SU-DHL-6 (cell line): ENCODE results near the gene FOXP2.

ENCODE experiments used
- H2AFZ ChIP-seq: fragments of 200-600 bp; sonication (generic); 2 replicates; pipeline ENCODE4 v1.6.1; 2014; ENCODE audit warnings: low read depth, mild to moderate bottlenecking, moderate library complexity, mixed read lengths, antibody characterized with exemption, low read length; ENCODE audit not compliant: severe bottlenecking
- H3F3A ChIP-seq: fragments of 200-600 bp; shearing (Covaris generic); 2 replicates; pipeline ENCODE4 v1.6.0; 2016; ENCODE audit warnings: antibody characterized with exemption, mild to moderate bottlenecking; ENCODE audit not compliant: insufficient read depth
- H3K27ac ChIP-seq: fragments of 200-600 bp; sonication (generic); 2 replicates; pipeline ENCODE4 v1.5.1; 2016; ENCODE audit warnings: low read depth, mild to moderate bottlenecking, low read length, moderate library complexity, mixed read lengths
- H3K27me3 ChIP-seq: fragments of 200-600 bp; sonication (generic), shearing (Covaris generic); 2 replicates; pipeline ENCODE4 v1.6.0; 2014; ENCODE audit warnings: mild to moderate bottlenecking, low read length
- H3K36me3 ChIP-seq: fragments of 200-600 bp; sonication (generic); 2 replicates; pipeline ENCODE4 v1.6.1; 2014; ENCODE audit warnings: mild to moderate bottlenecking, low read length, mixed read lengths
- H3K4me2 ChIP-seq: fragments of 300-600, 200-600 bp; shearing (Covaris generic), sonication (generic); 2 replicates; pipeline ENCODE4 v1.6.0; 2014; ENCODE audit warnings: low read length, low read depth, mild to moderate bottlenecking; ENCODE audit not compliant: poor library complexity, severe bottlenecking
- H3K4me3 ChIP-seq: fragments of 200-600 bp; sonication (generic); 2 replicates; pipeline ENCODE4 v1.5.1; 2014; ENCODE audit warnings: antibody characterized with exemption, low read length, mild to moderate bottlenecking, mixed read lengths; ENCODE audit not compliant: insufficient read depth, poor library complexity, severe bottlenecking
- H3K79me2 ChIP-seq: fragments of 200-600 bp; sonication (generic); 2 replicates; pipeline ENCODE4 v1.6.1; 2014; ENCODE audit warnings: mild to moderate bottlenecking, low read length, moderate library complexity; ENCODE audit not compliant: insufficient read depth
- H3K9ac ChIP-seq: fragments of 200-600 bp; sonication (generic); 2 replicates; pipeline ENCODE4 v1.7.0; 2014; ENCODE audit warnings: mild to moderate bottlenecking, low read length
- H3K9me2 ChIP-seq: fragments of 200-600 bp; sonication (generic); replicated peaks from 2 replicates; pipeline ENCODE4 v1.6.1; 2014; ENCODE audit warnings: low read length; ENCODE audit not compliant: insufficient read depth
- H3K9me3 ChIP-seq: fragments of 200-600 bp; sonication (generic); 2 replicates; pipeline ENCODE4 v1.6.1; 2014; ENCODE audit warnings: low read length, mixed read lengths; ENCODE audit not compliant: insufficient read depth
- H4K20me1 ChIP-seq: fragments of 200-600 bp; sonication (generic); 2 replicates; pipeline ENCODE4 v1.6.1; 2014; ENCODE audit warnings: low read depth, mild to moderate bottlenecking, antibody characterized with exemption, low read length, moderate library complexity, mixed read lengths
- EZH2phosphoT487 ChIP-seq: fragments of 200-600 bp; sonication (generic), shearing (Covaris generic); conservative IDR thresholded peaks from 2 replicates; pipeline ENCODE4 v1.6.1; 2018; ENCODE audit warnings: mild to moderate bottlenecking, antibody characterized with exemption, low read length, moderate library complexity, mixed read lengths
- TF ChIP-seq, protein P1 (sequence below): fragments of 200-600 bp; sonication (generic); IDR thresholded peaks from one replicate; pipeline ENCODE4 v1.5.1; 2017; ENCODE audit warnings: antibody characterized with exemption, mild to moderate bottlenecking, low read length, moderate library complexity; ENCODE audit not compliant: insufficient read depth, poor library complexity, severe bottlenecking

Gene FOXP2

DNA sequence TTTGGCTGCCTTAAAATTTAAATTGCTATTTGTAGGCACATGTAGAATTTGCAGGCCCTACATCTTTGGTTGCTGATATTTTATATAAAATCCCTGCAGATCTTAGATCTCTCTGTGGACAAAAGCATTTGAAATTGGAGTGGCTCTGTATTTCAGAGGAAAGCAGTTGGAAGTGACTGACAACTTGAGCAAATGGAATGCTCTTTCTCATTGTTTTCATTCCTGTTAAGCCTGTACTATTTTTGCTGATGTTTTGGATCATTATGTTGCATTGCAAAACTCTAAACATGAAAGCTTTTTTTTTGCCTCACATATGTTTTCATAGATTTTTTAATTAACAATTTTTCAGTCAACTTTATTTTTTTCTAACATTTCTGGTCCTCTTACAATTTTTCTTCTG lies 256.1 kb downstream of the FOXP2 start:
- no peak overlapping the region for H3K4me3 ChIP-seq
- TF ChIP-seq, protein P1, sequence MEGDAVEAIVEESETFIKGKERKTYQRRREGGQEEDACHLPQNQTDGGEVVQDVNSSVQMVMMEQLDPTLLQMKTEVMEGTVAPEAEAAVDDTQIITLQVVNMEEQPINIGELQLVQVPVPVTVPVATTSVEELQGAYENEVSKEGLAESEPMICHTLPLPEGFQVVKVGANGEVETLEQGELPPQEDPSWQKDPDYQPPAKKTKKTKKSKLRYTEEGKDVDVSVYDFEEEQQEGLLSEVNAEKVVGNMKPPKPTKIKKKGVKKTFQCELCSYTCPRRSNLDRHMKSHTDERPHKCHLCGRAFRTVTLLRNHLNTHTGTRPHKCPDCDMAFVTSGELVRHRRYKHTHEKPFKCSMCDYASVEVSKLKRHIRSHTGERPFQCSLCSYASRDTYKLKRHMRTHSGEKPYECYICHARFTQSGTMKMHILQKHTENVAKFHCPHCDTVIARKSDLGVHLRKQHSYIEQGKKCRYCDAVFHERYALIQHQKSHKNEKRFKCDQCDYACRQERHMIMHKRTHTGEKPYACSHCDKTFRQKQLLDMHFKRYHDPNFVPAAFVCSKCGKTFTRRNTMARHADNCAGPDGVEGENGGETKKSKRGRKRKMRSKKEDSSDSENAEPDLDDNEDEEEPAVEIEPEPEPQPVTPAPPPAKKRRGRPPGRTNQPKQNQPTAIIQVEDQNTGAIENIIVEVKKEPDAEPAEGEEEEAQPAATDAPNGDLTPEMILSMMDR = no peak
- no peak for TF ChIP-seq EZH2phosphoT487
- H3K27ac ChIP-seq = no peak overlapping the region
- no peaks in the 10 kb centered on the region for H3K79me2 ChIP-seq
- no peaks in the 10 kb centered on the region for H4K20me1 ChIP-seq
- H3K9ac ChIP-seq = no peak overlapping the region
- no peaks in the 10 kb centered on the region for H3F3A ChIP-seq
- no peak overlapping the region for H2AFZ ChIP-seq
- H3K36me3 ChIP-seq = no peaks in the 10 kb centered on the region
- no peaks in the 10 kb centered on the region for H3K27me3 ChIP-seq
- no peak overlapping the region for H3K4me2 ChIP-seq
- no peaks in the 10 kb centered on the region for H3K9me3 ChIP-seq
- H3K9me2 ChIP-seq = no peaks in the 10 kb centered on the region

DNA sequence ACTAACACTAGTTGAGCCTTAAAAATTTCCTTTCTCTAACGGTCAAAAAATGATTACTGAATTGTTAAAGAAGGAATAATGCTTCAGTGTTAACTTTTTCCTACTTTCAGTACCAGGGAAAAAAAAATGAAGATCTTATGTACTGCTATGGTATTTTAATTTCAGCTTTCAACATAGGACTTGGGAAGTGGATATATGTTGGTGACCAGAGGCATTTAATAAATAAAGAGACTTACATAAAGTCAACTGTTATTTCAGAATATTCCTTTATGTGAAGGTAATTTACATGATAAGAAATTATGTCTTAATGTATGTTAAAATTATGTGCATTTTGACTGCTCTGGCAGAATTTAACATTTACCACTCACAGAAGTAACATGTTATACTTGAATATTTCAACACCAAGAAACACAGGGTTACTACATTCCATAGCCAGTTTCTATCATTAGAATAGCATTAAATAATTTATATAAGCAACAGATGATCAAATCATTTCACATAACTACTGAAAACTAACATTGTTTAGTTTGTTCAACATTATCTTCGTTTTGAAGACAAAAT lies 257.0 kb downstream of the FOXP2 start:
- Histone ChIP-seq H3K36me3 (no peaks in the 10 kb centered on the region), H3F3A (no peaks in the 10 kb centered on the region), H3K4me3 (no peak overlapping the region), H3K9me3 (no peaks in the 10 kb centered on the region), H3K9ac (no peak overlapping the region), H4K20me1 (no peaks in the 10 kb centered on the region), H3K27me3 (no peaks in the 10 kb centered on the region), H3K79me2 (no peaks in the 10 kb centered on the region), H3K9me2 (no peaks in the 10 kb centered on the region), H2AFZ (no peak overlapping the region), H3K27ac (no peak overlapping the region), H3K4me2 (no peak overlapping the region)
- TF ChIP-seq, protein P1 = no peak
- TF ChIP-seq EZH2phosphoT487 = no peak

DNA sequence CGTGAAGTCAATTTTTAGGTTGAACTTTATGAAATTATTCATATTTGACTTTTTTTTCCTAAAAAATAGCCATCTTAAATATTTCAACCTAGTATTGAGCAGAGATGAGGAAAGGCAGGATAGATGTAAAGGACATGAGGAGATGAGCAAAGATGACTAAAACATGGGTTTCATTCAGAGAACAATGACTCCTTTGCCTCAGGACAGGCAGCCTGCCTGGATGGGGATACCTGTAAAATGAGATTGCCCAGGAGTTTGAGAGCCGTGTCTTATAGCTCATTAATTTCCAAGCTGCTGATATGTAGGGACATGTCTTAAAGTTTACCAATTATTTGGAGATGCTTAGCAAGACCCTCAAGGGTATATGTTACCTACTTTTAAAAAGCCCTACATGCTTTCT lies 263.5 kb downstream of the FOXP2 start:
- no peak overlapping the region for H3K4me2 ChIP-seq
- no peak overlapping the region for H2AFZ ChIP-seq
- no peak overlapping the region for H3K9ac ChIP-seq
- H4K20me1 ChIP-seq = no peaks in the 10 kb centered on the region
- TF ChIP-seq, protein P1 = no peak
- no peak for TF ChIP-seq EZH2phosphoT487
- H3K9me3 ChIP-seq = no peaks in the 10 kb centered on the region
- H3K36me3 ChIP-seq = no peaks in the 10 kb centered on the region
- no peaks in the 10 kb centered on the region for H3K79me2 ChIP-seq
- no peak overlapping the region for H3K27ac ChIP-seq
- H3K4me3 ChIP-seq = no peak overlapping the region
- no peaks in the 10 kb centered on the region for H3F3A ChIP-seq
- no peaks in the 10 kb centered on the region for H3K9me2 ChIP-seq
- no peaks in the 10 kb centered on the region for H3K27me3 ChIP-seq
